OCI-LY7 (cell line): Measurements from ENCODE around the gene CRYBG3. TPM values are rescaled to one million over a fixed set of nuclear protein-coding genes. Genes with fewer than 3 reads are reported as not detected.

Experiments
- BruUV-seq: library from RNA; stranded (reverse); fragments of 400-500 nt; replicated peaks from 2 replicates; lab custom pipeline; 2021; lab: Mats Ljungman, UMichigan
- CTCF ChIA-PET: fragments of 300-600 bp; sonication (Branson Sonifier 250); formaldehyde crosslinking; loops from one replicate; lab custom pipeline; 2022; ENCODE audit warnings: antibody characterized with exemption; ENCODE audit not compliant: unreplicated experiment; lab: Charles Lee
- POLR2A ChIA-PET: fragments of 300-600 bp; sonication (Branson Sonifier 250); formaldehyde crosslinking; loops from one replicate; lab custom pipeline; 2022; ENCODE audit warnings: antibody characterized with exemption; lab: Charles Lee
- DNase-seq: peaks from one replicate; pipeline ENCODE4 v3.0.0-alpha.2; 2015; ENCODE audit warnings: low spot score
- H2AFZ ChIP-seq: fragments of 200-600 bp; sonication (generic), shearing (Covaris generic); 2 replicates; pipeline ENCODE4 v1.6.1; 2014; ENCODE audit warnings: mild to moderate bottlenecking, antibody characterized with exemption, low read length, moderate library complexity
- H3K27ac ChIP-seq: fragments of 200-600 bp; sonication (generic); 2 replicates; pipeline ENCODE4 v1.5.1; 2014; ENCODE audit warnings: mixed run types, low read depth, mild to moderate bottlenecking, moderate library complexity, low read length, inconsistent platforms; ENCODE audit not compliant: poor library complexity, severe bottlenecking
- H3K36me3 ChIP-seq: fragments of 200-600 bp; sonication (generic); 2 replicates; pipeline ENCODE4 v1.6.1; 2014; ENCODE audit warnings: mild to moderate bottlenecking, antibody characterized with exemption, low read length, moderate library complexity, mixed read lengths; ENCODE audit not compliant: insufficient read depth
- H3K4me1 ChIP-seq: fragments of 200-600 bp; sonication (generic); 2 replicates; pipeline ENCODE4 v1.5.1; 2014; ENCODE audit warnings: mild to moderate bottlenecking, low read length; ENCODE audit not compliant: insufficient read depth, poor library complexity, severe bottlenecking
- H3K4me2 ChIP-seq: fragments of 200-600 bp; sonication (generic); 2 replicates; pipeline ENCODE4 v1.6.1; 2014; ENCODE audit warnings: mild to moderate bottlenecking, low read length
- H3K4me3 ChIP-seq: fragments of 200-600 bp; sonication (generic); 2 replicates; pipeline ENCODE4 v1.5.1; 2014; ENCODE audit warnings: mild to moderate bottlenecking, low read depth, low read length; ENCODE audit not compliant: poor library complexity, severe bottlenecking
- H3K79me2 ChIP-seq: fragments of 200-600 bp; sonication (generic); 2 replicates; pipeline ENCODE4 v1.6.1; 2016; ENCODE audit warnings: low read depth, mild to moderate bottlenecking, low read length, moderate library complexity, mixed read lengths; ENCODE audit not compliant: insufficient read depth
- H3K9me2 ChIP-seq: fragments of 200-600 bp; sonication (generic); 2 replicates; pipeline ENCODE4 v1.6.1; 2016; ENCODE audit warnings: mild to moderate bottlenecking, low read length, mixed read lengths; ENCODE audit not compliant: insufficient read depth
- H3K9me3 ChIP-seq: fragments of 200-600 bp; sonication (generic); 2 replicates; pipeline ENCODE4 v1.6.1; 2014; ENCODE audit warnings: mild to moderate bottlenecking, mixed run types, low read length, mixed read lengths
- H4K20me1 ChIP-seq: fragments of 200-600 bp; sonication (generic); 2 replicates; pipeline ENCODE4 v1.6.1; 2014; ENCODE audit warnings: mild to moderate bottlenecking, antibody characterized with exemption, low read length, moderate library complexity, mixed read lengths; ENCODE audit not compliant: insufficient read depth
- EZH2phosphoT487 ChIP-seq: fragments of 200-600 bp; sonication (generic); IDR thresholded peaks from 2 replicates; pipeline ENCODE4 v1.6.1; 2018; ENCODE audit warnings: low read depth, borderline replicate concordance, mild to moderate bottlenecking, mixed run types, antibody characterized with exemption, low read length, moderate library complexity, mixed read lengths
- intact Hi-C: fragments of 100-400 bp; cut with micrococcal nuclease; formaldehyde crosslinking; loops from one replicate; pipeline ENCODE4 v1.10.0; 2022; ENCODE audit not compliant: unreplicated experiment
- total RNA-seq, 2 experiments: library from RNA; depleted of rRNA in 1 of 2; stranded (reverse); fragments of >200 nt in 1 of 2; shearing (Covaris generic) in 1 of 2; gene quantifications; 2 replicates each; pipeline ENCODE4 v1.2.3, GENCODE V29; 2014 to 2022
- TF ChIP-seq, protein P1 (sequence below): fragments of 200-600 bp; sonication (generic); conservative IDR thresholded peaks from 2 replicates; pipeline ENCODE4 v1.5.1; 2014; ENCODE audit warnings: mild to moderate bottlenecking, antibody characterized with exemption, low read length, moderate library complexity, mixed read lengths

The CRYBG3 gene
- total RNA-seq, 2 experiments from 2014 or later = 0.22 to 0.46 TPM

DNA sequence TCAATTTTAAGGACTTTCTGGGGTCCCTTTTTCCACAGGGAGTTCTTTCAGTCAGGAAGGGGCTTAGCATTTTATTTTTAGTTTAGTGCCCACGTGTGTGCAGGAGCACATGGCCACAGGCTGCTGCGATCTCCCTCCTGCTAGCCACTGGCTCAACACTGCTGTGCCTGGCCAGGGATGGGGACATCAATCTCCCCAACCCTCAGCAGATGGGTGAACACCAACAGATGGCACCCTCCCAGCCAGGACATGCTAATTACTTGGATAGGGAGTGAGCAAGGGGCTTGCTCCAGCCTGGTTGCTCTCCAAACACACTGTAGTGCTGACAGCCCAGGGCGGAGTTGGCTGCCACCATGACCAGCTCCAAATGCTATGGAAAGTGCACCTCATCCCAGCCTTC lies 157.8 kb downstream of the CRYBG3 start:
- Histone ChIP-seq H3K79me2 (no peaks in the 10 kb centered on the region), H3K9me2 (no peaks in the 10 kb centered on the region), H3K4me1 (peaks cover 4% of the 10 kb centered on the region), H2AFZ (no peak overlapping the region), H3K9me3 (no peaks in the 10 kb centered on the region), H3K27ac (no peak overlapping the region), H3K4me2 (no peak overlapping the region), H4K20me1 (no peaks in the 10 kb centered on the region), H3K4me3 (no peak overlapping the region), H3K36me3 (no peaks in the 10 kb centered on the region)
- intact Hi-C loops = no loop called here
- no TSS peak for BruUV-seq
- POLR2A ChIA-PET = no interaction called here
- DNase-seq = no peak
- CTCF ChIA-PET = no interaction called here
- TF ChIP-seq, protein P1, sequence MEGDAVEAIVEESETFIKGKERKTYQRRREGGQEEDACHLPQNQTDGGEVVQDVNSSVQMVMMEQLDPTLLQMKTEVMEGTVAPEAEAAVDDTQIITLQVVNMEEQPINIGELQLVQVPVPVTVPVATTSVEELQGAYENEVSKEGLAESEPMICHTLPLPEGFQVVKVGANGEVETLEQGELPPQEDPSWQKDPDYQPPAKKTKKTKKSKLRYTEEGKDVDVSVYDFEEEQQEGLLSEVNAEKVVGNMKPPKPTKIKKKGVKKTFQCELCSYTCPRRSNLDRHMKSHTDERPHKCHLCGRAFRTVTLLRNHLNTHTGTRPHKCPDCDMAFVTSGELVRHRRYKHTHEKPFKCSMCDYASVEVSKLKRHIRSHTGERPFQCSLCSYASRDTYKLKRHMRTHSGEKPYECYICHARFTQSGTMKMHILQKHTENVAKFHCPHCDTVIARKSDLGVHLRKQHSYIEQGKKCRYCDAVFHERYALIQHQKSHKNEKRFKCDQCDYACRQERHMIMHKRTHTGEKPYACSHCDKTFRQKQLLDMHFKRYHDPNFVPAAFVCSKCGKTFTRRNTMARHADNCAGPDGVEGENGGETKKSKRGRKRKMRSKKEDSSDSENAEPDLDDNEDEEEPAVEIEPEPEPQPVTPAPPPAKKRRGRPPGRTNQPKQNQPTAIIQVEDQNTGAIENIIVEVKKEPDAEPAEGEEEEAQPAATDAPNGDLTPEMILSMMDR = no peak
- TF ChIP-seq EZH2phosphoT487 = no peak

DNA sequence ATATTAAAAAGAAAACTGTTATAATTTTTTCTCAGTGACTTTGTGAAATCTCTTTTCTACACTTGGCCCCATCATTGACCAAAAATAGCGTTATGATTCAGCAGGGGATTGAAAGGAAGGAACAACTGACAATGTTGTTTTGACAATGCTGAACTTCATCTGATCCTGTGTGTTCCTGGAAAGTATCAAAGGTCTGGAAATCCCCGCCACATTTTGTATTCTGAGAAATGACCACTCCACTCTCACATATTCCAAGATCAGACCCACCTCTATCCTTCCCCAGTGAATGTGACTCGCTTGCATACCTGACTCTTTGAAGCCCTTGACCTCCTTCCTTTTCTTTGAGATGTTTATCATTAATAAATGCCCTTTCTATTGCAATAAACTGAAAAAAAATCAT lies 160.1 kb downstream of the CRYBG3 start:
- Histone ChIP-seq H3K27ac (no peak overlapping the region), H2AFZ (no peak overlapping the region), H3K4me3 (no peak overlapping the region), H4K20me1 (no peaks in the 10 kb centered on the region), H3K79me2 (no peaks in the 10 kb centered on the region), H3K36me3 (no peaks in the 10 kb centered on the region), H3K4me2 (no peak overlapping the region), H3K9me2 (no peaks in the 10 kb centered on the region), H3K9me3 (no peaks in the 10 kb centered on the region), H3K4me1 (no peaks in the 10 kb centered on the region)
- ChIA-PET POLR2A (interaction anchor here (0.6 kb wide), 2 partner anchors 20 to 920 kb away, joined by 3 to 4 read pairs; no protein-coding TSS in a partner anchor), CTCF (no interaction called here)
- DNase-seq = no peak
- no TSS peak for BruUV-seq
- TF ChIP-seq EZH2phosphoT487 = no peak
- TF ChIP-seq, protein P1 = no peak
- intact Hi-C loops = no loop called here

GRCh38 chr3:97983933-97984491 lies 162.2 kb downstream of the CRYBG3 start:
- no peaks in the 10 kb centered on the region for H3K79me2 ChIP-seq
- no peaks in the 10 kb centered on the region for H3K36me3 ChIP-seq
- H3K4me1 ChIP-seq = no peaks in the 10 kb centered on the region
- no peaks in the 10 kb centered on the region for H3K9me3 ChIP-seq
- H4K20me1 ChIP-seq = no peaks in the 10 kb centered on the region
- no peaks in the 10 kb centered on the region for H3K9me2 ChIP-seq
- DNase-seq = no peak
- H3K4me3 ChIP-seq = no peak overlapping the region
- ChIA-PET CTCF (no interaction called here), POLR2A (interaction anchor here (1.8 kb wide), 2 partner anchors 13 to 20 kb away, joined by 4 to 6 read pairs; no protein-coding TSS in a partner anchor)
- H3K4me2 ChIP-seq = no peak overlapping the region
- H3K27ac ChIP-seq = no peak overlapping the region
- no peak overlapping the region for H2AFZ ChIP-seq
- BruUV-seq = no TSS peak
- TF ChIP-seq, protein P1 = no peak
- no peak for TF ChIP-seq EZH2phosphoT487
- intact Hi-C loops = no loop called here
